HG03575 (cell line): ENCODE data around the gene EMB.
"Not testable (repeated sequence)": the region's sequence is repeated elsewhere in the genome, so short reads cannot be mapped to it uniquely, and the experiment has no call there.

Experiments
- ATAC-seq: cut with Tn5 transposase; IDR thresholded peaks from one replicate; pipeline ENCODE4 v1.9.1; 2021; ENCODE audit not compliant: unreplicated experiment, insufficient number of reproducible peaks, low FRiP score; ENCODE audit errors: extremely low read depth

EMB gene

GRCh38 chr5:50431133-50431904 is 9.8 kb downstream of the EMB start:
- not testable (repeated sequence) for ATAC-seq

DNA sequence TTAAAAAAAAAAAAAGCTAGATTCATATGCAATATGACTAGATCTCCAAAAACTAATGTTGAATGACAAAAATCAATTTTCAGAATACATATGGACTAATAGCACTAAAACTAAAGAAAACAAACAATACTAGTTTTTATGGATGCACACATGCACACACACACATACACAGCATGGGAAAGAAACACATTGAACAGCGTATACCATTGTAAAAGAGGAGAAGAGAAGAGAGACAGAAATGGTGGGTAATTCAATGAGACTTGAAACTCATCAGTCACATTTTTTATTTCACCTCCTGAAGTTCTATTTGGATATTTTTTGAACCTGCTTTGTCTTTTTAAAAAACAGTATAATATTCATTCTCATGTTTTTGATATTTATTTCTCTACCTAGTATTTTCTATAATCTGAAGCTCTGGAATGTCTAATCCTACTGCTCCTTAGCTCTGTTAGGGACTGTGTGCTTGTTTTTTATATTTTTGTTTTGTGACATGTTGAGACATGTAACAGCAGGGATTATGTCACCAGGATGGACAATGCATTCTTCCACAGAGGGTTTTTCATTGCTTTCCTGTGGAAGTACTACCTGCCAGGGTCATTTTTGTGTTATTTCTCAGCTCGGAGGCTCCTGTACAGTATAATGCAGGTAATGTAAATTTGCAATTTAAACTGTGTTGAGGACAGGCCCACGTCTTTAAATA is 17.8 kb downstream of the EMB start:
- not testable (repeated sequence) for ATAC-seq

GRCh38 chr5:50421184-50421950 is 19.7 kb downstream of the EMB start:
- ATAC-seq, result not testable (repeated sequence)

DNA sequence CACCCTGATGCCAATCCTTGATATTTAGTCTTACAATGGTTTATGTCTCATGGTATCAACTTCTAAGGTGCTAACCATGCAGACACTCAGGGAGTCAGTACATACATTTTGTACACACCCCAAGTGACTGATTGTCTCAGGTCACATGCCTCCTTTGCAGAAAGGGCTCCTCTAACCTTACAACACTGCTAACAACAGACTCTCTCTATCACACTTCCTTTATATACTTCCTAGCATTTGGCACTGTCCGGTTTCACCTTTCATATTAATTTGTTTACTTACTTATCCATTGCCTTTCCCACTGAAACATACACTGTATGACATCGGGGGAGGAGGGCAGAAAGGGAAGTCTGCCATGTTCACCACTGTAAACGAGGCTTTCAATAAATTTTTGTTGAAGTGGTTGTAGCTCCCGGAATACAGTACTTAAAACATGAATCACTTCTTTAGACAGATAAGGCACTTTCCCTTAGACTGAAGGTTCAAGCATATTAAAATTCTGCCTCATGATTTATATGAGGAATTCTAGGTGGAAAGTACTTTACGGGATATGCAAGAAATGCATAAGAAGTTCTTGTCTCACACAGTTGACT is 20.6 kb downstream of the EMB start:
- ATAC-seq, result no peak

DNA sequence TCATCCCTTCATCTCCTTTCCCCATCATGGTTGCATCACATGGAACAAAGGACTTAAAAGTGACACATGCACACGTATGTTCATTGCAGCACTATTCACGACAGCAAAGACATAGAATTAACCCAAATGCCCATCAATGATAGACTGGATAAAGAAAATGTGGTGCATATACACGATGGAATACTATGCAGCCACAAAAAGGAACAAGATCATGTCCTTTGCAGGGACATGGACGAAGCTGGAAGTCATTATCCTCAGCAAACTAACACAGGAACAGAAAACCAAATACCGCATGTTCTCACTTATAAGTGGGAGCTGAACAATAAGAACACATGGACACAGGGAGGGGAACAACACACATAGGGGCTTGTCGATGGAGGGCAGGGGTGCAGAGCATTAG is 21.4 kb downstream of the EMB start:
- not testable (repeated sequence) for ATAC-seq

GRCh38 chr5:50416637-50417036 is 24.5 kb downstream of the EMB start:
- ATAC-seq, result not testable (repeated sequence)

GRCh38 chr5:50415912-50416311 is 25.2 kb downstream of the EMB start:
- peak; percentile 69 for ATAC-seq

GRCh38 chr5:50410932-50411331 is 30.2 kb downstream of the EMB start:
- ATAC-seq, result not testable (repeated sequence)

DNA sequence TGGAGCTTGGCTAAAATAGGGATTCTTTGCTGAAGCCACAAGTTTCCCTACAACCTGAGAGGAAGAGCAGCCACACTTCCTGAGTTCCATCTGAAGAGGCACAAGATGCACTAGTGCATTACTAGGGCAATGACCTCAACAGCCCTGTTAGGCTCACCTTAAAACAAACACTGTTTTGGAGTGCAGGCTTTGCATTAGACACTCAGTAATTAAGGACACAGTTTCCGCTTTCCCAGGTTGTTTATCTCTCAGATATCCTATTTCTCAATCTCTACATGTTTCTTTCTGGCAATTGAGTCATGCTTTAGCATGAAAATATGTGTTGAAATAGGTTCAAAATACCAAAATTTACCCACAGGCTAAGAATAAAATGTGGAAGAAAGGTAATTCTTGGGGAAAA is 34.2 kb downstream of the EMB start:
- ATAC-seq, result no peak

GRCh38 chr5:50401336-50401735 is 39.8 kb downstream of the EMB start:
- ATAC-seq, result no peak

- not testable (repeated sequence) for ATAC-seq
Measured at GRCh38 chr5:50393925-50394609, 47.0 kb downstream of the EMB start.

- not testable (repeated sequence) for ATAC-seq
Measured at GRCh38 chr5:50392289-50392688, 48.8 kb downstream of the EMB start.

DNA sequence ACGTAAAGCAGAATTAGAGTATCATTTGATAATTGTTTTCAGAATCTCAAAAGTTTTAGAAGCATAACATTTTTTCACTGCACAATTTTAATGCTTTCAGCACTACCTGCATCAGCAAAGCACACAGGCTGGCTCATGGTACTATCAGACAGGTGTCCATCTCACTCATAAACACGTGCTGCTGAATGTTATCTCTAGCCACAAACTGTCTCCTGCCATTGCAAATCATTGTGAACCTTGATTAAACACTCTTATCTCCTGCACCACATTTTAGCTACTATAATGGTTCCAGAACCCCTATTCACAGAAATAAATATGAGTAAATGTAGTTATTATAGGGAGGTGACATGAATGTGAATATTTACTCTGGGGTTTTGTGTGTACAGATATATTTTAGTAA is 56.7 kb downstream of the EMB start:
- ATAC-seq, result not testable (repeated sequence)

DNA sequence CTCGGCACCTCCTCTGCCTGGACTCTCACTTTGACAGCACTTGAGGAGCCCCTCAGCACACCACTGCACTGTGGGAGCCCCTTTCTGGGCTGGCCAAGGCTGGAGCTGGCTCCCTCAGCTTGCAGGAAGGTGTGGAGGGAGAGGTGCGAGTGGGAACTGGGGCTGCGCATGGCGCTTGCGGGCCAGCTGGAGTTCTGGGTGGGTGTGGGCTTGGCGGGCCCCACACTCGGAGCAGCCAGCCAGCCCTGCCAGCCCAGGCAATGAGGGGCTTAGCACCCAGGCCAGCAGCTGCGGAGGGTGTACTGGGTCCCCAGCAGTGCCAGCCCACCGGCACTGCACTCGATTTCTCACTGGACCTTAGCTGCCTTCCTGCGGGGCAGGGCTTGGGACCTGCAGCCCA is 64.4 kb downstream of the EMB start:
- not testable (repeated sequence) for ATAC-seq

DNA sequence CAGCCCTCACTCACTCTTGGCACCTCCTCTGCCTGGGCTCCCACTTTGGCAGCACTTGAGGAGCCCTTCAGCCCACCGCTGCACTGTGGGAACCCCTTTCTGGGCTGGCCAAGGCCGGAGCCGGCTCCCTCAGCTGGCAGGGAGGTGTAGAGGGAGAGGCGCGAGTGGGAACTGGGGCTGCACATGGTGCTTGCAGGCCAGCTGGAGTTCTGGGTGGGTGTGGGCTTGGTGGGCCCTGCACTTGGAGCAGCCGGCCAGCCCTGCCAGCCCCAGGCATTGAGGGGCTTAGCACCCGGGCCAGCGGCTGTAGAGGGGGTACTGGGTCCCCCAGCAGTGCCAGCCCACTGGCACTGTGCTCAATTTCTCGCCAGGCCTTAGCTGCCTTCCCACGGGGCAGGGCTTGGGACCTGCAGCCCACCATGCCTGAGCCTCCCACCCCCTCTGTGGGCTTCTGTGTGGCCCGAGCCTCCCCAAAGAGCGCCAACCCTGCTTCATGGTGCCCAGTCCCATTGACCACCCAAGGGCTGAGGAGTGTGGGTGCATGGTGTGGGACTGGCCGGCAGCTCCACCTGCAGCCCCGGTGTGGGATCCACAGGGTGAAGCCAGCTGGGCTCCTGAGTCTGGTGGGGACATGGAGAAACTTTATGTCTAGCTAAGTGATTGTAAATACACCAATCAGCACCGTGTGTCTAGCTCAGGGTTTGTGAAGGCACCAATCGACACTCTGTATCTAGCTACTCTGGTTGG is 71.6 kb downstream of the EMB start:
- not testable (repeated sequence) for ATAC-seq

- no peak for ATAC-seq
Measured at GRCh38 chr5:50365426-50366251, 75.4 kb downstream of the EMB start.

DNA sequence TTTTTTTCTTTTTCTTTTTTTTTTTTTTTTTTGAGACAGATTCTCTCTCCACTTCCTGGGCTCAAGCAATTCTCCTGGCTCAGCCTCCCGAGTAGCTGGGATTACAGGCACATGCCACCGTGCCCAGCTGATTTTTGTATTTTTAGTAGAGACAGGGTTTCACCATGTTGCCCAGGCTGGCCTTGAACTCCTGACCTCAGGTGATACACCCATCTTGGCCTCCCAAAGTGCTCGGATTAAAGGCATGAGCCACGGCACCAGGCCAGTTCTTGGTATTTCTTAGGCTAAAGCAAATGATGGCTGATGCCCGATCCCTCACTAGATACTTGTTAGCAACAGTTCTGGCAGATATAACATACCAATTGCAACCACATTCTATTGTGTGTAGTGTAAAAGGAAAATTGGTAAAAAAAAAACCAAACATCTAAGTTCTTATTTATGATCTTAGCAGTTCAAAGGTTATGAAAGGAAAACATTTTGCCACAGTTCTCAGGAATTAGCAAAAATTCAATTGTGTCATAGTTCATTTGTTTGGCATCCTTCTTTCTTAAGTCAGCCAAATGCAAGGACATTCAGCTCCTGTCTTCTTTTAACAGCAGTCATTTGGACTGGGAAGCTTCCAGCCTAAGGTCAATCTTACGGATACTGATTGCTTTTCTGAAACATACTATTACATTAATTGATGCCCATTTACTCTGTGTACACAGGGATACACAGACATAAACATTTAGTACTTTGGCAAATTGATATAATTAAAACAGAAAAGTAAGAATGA is 76.4 kb downstream of the EMB start:
- not testable (repeated sequence) for ATAC-seq
